Measurements from ENCODE around the gene RAMP1.

RAMP1 gene

DNA sequence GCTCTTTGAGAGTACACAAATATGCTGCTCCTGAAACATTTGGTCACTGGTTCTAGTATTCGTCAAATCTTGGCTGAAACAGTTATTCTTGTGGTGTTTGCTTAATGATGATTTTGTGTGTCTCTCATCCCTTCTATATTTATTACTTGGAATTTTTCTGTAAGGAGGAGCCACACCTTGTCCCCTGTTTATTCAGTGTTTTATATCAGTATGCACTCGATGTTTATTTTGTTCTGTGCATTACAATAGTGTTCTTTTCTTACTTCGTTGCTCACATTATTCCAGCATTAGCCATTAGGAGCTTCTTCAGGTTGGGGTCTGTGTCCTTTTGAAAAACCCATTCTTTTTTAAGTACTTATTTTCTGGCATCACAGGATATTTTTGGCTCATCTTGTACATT, 5.1 kb upstream of the RAMP1 start:
- TF ChIP-seq, protein P1, sequence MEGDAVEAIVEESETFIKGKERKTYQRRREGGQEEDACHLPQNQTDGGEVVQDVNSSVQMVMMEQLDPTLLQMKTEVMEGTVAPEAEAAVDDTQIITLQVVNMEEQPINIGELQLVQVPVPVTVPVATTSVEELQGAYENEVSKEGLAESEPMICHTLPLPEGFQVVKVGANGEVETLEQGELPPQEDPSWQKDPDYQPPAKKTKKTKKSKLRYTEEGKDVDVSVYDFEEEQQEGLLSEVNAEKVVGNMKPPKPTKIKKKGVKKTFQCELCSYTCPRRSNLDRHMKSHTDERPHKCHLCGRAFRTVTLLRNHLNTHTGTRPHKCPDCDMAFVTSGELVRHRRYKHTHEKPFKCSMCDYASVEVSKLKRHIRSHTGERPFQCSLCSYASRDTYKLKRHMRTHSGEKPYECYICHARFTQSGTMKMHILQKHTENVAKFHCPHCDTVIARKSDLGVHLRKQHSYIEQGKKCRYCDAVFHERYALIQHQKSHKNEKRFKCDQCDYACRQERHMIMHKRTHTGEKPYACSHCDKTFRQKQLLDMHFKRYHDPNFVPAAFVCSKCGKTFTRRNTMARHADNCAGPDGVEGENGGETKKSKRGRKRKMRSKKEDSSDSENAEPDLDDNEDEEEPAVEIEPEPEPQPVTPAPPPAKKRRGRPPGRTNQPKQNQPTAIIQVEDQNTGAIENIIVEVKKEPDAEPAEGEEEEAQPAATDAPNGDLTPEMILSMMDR (IDR thresholded peaks at IDR 0.05; ENCODE audit: low read depth, low read length): no peak
- no peak for DNase-seq (ENCODE audit: low read depth in 2 of 2)
- H3K4me3 ChIP-seq (replicated peaks in 1 of 2; ENCODE audit: low read depth in 2 of 2, low read length in 2 of 2): no peak overlapping the region

DNA sequence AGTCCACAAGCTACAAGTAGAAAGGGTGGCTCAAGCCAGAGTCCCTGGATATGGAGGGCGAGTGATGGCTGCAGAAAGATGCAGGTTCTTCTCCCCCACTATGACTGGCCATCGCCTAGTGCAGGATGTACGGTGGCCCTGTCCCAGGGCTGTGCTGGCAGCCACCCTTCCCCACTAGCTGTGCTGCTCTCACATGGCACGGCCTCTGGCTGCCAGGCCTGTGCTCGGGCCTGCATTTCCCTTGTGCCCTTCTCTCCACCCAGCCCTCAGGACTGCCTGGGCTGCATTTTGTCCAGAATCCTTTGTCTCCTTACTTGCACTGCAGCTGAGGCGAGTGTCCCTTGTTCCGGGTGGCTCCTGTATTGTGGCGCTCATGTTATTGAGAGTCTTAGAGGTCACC, 1.6 kb upstream of the RAMP1 start:
- DNase-seq (ENCODE audit: low read depth in 2 of 2): no peak
- TF ChIP-seq, protein P1 (IDR thresholded peaks at IDR 0.05; ENCODE audit: low read depth, low read length): no peak
- no peak overlapping the region for H3K4me3 ChIP-seq (replicated peaks in 1 of 2; ENCODE audit: low read depth in 2 of 2, low read length in 2 of 2)

DNA sequence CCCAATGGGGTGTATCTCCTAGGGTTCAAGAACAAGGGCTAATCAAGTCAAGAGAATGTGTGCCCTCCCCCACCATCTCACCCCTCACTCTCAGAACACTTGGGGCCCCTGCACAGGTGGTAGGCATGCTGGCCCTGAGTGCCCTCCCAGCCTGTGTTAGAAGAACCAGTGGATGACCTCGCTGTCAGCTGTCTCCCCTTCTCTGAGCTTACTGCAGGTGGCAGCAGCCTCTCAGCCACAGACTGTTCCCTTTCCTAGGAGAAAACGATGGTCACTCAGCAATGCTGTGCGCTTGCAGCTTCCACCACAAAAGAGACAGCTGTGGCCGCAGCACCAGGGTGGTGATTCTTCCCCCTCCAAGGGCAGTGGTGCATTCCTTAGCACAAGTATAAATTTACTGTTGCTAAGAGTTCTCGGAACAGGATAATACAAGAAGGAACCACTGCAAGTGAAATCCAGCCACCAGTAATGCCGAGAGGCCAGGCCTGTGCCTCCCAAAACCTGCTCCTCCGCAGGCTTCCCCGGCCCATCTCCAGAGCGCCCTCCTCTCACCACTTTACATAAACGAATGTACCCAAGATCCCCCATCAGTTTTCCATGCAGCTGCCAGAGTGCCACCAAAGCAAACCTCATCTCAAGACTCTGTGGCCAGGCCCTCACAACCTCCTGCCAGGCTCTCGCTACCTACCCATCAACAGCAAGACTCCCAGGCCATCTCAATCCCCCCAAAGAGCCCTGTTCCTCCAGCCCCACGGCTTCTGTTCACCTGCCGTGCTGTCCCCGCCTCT, 935 bp upstream of the RAMP1 start:
- peak; percentile 87 to 92 for DNase-seq (ENCODE audit: low read depth in 2 of 2)
- TF ChIP-seq, protein P1 (IDR thresholded peaks at IDR 0.05; ENCODE audit: low read depth, low read length): peak; percentile 92
- peak overlapping the region in 1 of 2 donors; percentile 32 for H3K4me3 ChIP-seq (replicated peaks in 1 of 2; ENCODE audit: low read depth in 2 of 2, low read length in 2 of 2)

DNA sequence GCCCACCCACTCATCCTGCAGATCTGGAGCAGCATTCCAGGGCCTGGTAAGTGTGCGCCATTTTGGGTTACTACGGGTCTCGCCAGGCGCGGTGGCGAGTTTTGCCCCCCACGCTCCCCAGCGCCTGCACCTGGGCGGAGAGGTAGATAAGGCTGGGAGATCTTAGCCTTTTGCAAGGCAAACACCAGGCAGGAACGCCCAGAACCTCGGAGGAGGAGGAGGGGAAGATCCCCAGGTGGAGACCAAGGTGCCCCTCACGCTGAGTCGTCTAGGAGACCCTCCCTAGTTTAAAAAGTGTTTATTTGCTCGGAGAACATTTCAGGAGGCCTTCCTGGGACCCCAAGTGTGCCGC, 365 bp upstream of the RAMP1 start:
- TF ChIP-seq, protein P1 (IDR thresholded peaks at IDR 0.05; ENCODE audit: low read depth, low read length): no peak
- DNase-seq (ENCODE audit: low read depth in 2 of 2): no peak
- H3K4me3 ChIP-seq (replicated peaks in 1 of 2; ENCODE audit: low read depth in 2 of 2, low read length in 2 of 2): peak overlapping the region; percentile 10 to 32

DNA sequence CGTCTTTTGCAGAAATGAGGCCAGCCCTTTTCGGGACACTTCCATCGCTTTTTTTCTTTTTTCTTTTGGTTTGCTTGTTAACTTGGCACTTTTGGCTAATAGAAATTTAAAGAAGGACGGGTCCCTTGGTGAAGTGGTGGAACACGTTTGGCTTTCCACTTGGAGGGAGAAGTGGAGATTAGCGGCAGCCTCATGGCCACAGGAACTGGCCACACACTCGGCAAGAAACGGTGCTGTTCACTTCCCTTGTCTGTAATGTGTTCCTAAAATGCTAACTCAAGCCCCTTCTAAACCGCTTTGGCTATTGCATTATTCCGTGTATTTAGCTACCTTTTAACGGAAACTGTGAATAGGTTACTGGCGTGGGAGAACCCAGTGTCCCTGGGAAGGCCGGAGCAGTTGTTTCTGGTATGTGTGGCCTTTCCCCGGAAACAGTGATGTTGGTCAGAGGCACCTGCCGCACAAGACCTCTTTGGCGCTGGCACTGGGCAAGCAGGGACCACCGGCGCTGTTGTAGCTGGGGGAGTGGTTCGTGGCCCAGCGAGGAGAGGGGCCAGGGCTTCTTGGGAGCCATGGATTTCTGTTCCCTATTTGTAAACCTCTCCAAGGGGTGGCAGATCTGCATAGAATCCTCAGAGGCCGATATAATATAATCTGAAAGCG, 981 bp downstream of the RAMP1 start:
- DNase-seq (ENCODE audit: low read depth in 2 of 2): no peak
- H3K4me3 ChIP-seq (replicated peaks in 1 of 2; ENCODE audit: low read depth in 2 of 2, low read length in 2 of 2): peak overlapping the region; percentile 39 to 54
- TF ChIP-seq, protein P1 (IDR thresholded peaks at IDR 0.05; ENCODE audit: low read depth, low read length): no peak

DNA sequence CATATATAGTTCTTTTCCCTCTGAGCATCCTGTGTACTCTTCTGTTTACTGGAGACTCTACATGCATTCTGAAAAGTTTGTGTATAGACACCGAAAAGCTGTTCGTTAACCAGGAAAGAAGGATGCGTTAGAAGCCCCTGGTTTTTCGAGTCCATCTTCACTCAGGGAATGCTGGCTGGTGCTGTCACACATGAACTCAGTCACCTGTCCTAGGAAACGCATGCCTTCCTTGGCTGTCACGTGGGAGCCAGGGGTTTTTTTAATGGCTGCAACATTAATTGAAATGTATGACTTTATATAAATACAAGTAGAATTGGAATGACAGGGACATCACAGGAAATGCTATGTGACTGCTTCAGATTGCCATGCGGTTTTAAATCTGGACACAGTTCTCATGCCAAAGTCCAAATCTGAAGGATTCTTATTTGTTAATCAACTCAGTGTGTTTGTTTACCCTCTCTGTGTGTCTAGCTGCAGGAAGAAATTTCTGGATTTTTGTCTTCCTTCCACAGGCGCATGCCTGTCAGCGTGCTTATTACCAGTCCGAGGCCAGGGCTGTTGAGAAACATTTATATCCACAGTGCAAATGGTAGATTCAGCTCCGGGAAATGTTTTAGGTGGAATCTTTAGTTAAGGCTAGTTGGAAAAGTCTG, 2.6 kb downstream of the RAMP1 start:
- no peak for DNase-seq (ENCODE audit: low read depth in 2 of 2)
- TF ChIP-seq, protein P1 (IDR thresholded peaks at IDR 0.05; ENCODE audit: low read depth, low read length): no peak
- H3K4me3 ChIP-seq (replicated peaks in 1 of 2; ENCODE audit: low read depth in 2 of 2, low read length in 2 of 2): no peak overlapping the region

Measured in cardiac fibroblast (primary cell).